ENCODE measurements around the gene AJAP1. TPM values are rescaled to one million over a fixed set of nuclear protein-coding genes. Genes with fewer than 3 reads are reported as not detected.

Gene AJAP1
- total RNA-seq, 1 experiment from 2014 or later = not detected

DNA sequence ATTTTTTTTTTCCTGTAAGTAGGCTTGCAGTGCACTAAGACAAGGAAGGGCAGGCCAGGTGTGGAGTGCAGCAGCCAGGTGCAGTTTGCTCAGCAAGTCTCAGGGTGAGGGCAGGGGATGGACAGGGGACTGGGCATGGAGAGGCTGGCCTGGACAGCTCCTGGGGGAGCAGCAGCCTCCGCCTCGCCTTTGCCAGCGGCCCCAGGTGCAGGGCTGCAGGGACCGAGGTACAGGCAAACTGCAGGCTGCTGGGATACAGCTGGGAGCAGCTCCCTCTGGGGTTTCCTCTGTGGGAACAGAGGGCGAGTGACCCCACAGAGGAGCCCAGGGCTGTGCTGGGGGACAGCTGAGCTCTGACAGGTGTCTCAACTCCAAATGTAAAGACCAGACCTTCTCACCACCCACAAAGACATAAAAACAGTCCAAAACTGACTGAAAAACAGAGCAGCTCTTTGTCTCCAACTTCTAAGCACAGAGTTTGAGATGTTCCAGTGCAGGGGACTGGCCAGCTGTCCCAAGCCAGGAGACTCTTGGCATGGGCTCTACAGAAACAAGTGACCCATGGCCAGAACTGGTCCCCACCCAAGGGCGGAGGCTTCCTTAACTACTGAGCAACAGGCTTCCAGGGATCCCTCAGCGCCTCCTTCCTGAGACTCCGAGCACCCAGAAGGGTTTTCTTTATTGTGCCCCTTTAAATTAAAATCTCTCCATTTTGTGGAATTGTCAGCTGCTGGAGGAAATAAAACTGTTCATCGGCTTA, 27.7 kb upstream of the AJAP1 start:
- Histone ChIP-seq H3K4me2 (no peak overlapping the region), H3K4me1 (replicated peaks; ENCODE audit: insufficient read depth) (no peaks in the 10 kb centered on the region), H3K9me2 (ENCODE audit: insufficient read depth) (no peaks in the 10 kb centered on the region), H3K4me3 (no peak overlapping the region), H3K9me3 (ENCODE audit: insufficient read depth, low read depth) (no peaks in the 10 kb centered on the region), H3K79me2 (ENCODE audit: low read depth) (no peaks in the 10 kb centered on the region), H3F3A (ENCODE audit: insufficient read depth, low read depth) (no peaks in the 10 kb centered on the region), H2AFZ (no peak overlapping the region), H3K36me3 (ENCODE audit: low read depth) (no peaks in the 10 kb centered on the region), H3K27me3 (ENCODE audit: insufficient read depth, low read depth) (peaks cover 43% of the 10 kb centered on the region), H3K27ac (no peak overlapping the region), H4K20me1 (ENCODE audit: insufficient read depth) (no peaks in the 10 kb centered on the region)
- ChIA-PET CTCF (no interaction called here), POLR2A (ENCODE audit: unreplicated experiment) (no interaction called here)
- DNase-seq = no peak
- no TSS peak for BruUV-seq (replicated peaks)
- no peak for TF ChIP-seq EZH2 (IDR thresholded peaks at IDR 0.05; ENCODE audit: low read depth)
- TF ChIP-seq, protein P1, sequence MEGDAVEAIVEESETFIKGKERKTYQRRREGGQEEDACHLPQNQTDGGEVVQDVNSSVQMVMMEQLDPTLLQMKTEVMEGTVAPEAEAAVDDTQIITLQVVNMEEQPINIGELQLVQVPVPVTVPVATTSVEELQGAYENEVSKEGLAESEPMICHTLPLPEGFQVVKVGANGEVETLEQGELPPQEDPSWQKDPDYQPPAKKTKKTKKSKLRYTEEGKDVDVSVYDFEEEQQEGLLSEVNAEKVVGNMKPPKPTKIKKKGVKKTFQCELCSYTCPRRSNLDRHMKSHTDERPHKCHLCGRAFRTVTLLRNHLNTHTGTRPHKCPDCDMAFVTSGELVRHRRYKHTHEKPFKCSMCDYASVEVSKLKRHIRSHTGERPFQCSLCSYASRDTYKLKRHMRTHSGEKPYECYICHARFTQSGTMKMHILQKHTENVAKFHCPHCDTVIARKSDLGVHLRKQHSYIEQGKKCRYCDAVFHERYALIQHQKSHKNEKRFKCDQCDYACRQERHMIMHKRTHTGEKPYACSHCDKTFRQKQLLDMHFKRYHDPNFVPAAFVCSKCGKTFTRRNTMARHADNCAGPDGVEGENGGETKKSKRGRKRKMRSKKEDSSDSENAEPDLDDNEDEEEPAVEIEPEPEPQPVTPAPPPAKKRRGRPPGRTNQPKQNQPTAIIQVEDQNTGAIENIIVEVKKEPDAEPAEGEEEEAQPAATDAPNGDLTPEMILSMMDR (conservative IDR thresholded peaks at IDR 0.05) = no peak
- intact Hi-C loops (cut with micrococcal nuclease; ENCODE audit: unreplicated experiment) = no loop called here

DNA sequence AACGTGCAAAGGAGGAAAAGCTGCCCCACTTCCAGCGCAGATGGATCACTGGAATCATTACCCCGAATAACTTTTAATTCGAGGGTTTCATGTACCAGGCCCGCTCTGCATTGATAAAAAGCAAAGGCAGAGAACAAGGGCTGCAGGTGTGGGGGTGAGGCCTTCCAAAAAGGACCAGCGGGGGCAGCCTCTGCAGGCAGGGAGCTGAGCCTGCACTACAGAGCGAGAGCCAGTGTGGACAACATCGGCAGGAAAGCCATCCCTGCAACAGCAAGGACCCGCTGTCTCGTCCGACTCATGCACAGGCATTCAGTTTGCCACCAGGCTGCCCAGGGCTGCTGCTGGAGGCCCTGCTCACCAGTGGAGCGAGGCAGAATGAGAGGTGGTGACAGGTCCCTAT, 27.1 kb upstream of the AJAP1 start:
- Histone ChIP-seq H3K4me3 (no peak overlapping the region), H3K27me3 (ENCODE audit: insufficient read depth, low read depth) (peaks cover 40% of the 10 kb centered on the region), H2AFZ (no peak overlapping the region), H3K36me3 (ENCODE audit: low read depth) (no peaks in the 10 kb centered on the region), H3K4me2 (no peak overlapping the region), H3F3A (ENCODE audit: insufficient read depth, low read depth) (no peaks in the 10 kb centered on the region), H3K79me2 (ENCODE audit: low read depth) (no peaks in the 10 kb centered on the region), H3K4me1 (replicated peaks; ENCODE audit: insufficient read depth) (no peaks in the 10 kb centered on the region), H4K20me1 (ENCODE audit: insufficient read depth) (no peaks in the 10 kb centered on the region), H3K27ac (no peak overlapping the region), H3K9me2 (ENCODE audit: insufficient read depth) (no peaks in the 10 kb centered on the region), H3K9me3 (ENCODE audit: insufficient read depth, low read depth) (no peaks in the 10 kb centered on the region)
- POLR2A ChIA-PET (ENCODE audit: unreplicated experiment) = no interaction called here
- intact Hi-C loops (cut with micrococcal nuclease; ENCODE audit: unreplicated experiment) = no loop called here
- CTCF ChIA-PET = no interaction called here
- TF ChIP-seq, protein P1 (conservative IDR thresholded peaks at IDR 0.05) = no peak
- no peak for TF ChIP-seq EZH2 (IDR thresholded peaks at IDR 0.05; ENCODE audit: low read depth)
- DNase-seq = no peak
- no TSS peak for BruUV-seq (replicated peaks)

DNA sequence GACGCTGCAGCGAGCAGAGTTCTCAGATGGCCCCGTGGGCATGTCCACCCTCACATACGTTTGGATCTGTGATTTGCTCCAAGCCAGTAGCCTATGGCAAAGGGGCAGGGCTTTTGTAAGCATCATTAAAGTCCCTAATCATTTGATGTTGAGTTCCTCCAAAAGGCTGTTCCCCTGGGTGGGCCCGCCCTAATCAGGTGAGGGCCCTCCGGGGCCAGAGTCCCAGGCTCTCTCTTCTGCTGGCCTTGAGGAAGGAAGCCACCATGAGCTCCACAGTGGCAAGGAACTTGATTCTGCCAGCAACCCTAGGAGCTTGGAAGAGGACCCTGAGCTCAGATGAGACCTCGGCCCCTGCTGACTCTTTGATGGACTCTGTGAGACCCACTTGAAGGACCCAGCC, 25.4 kb upstream of the AJAP1 start:
- Histone ChIP-seq H3F3A (ENCODE audit: insufficient read depth, low read depth) (no peaks in the 10 kb centered on the region), H4K20me1 (ENCODE audit: insufficient read depth) (no peaks in the 10 kb centered on the region), H3K27me3 (ENCODE audit: insufficient read depth, low read depth) (peaks cover 39% of the 10 kb centered on the region), H3K4me1 (replicated peaks; ENCODE audit: insufficient read depth) (no peaks in the 10 kb centered on the region), H3K27ac (no peak overlapping the region), H3K79me2 (ENCODE audit: low read depth) (no peaks in the 10 kb centered on the region), H3K36me3 (ENCODE audit: low read depth) (no peaks in the 10 kb centered on the region), H3K9me2 (ENCODE audit: insufficient read depth) (no peaks in the 10 kb centered on the region), H2AFZ (no peak overlapping the region), H3K9me3 (ENCODE audit: insufficient read depth, low read depth) (no peaks in the 10 kb centered on the region), H3K4me3 (no peak overlapping the region), H3K4me2 (no peak overlapping the region)
- no TSS peak for BruUV-seq (replicated peaks)
- POLR2A ChIA-PET (ENCODE audit: unreplicated experiment) = no interaction called here
- intact Hi-C loops (cut with micrococcal nuclease; ENCODE audit: unreplicated experiment) = no loop called here
- no peak for DNase-seq
- TF ChIP-seq, protein P1 (conservative IDR thresholded peaks at IDR 0.05) = no peak
- TF ChIP-seq EZH2 (IDR thresholded peaks at IDR 0.05; ENCODE audit: low read depth) = no peak
- CTCF ChIA-PET = no interaction called here
